Measurements from ENCODE around the gene COA4. TPM values are rescaled to one million over a fixed set of nuclear protein-coding genes. Genes with fewer than 3 reads are reported as not detected.

COA4 gene
- total RNA-seq, 1 experiment from 2014 or later: 97.0 TPM

DNA sequence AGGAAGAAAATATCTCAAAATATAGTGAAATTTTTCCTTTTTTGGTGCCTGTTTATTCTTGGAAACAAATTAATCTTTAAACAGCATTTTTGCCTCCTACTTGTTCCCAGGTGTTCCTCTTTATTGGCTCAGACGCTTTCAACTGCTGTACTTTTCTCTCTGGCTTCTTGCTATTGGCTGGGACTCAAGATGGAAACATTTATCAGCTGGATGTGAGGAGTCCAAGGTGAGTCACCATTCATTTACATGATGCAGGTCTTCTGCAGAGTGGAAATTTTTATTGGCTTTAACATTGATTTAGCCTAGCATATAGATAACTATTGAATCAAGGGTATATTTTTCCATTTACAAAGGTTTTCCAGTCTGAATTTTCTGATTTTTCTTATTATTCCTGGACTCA, 39.8 kb upstream of the COA4 start:
- H3K36me3 ChIP-seq (ENCODE audit: control insufficient read depth in 1 of 2, insufficient read depth in 2 of 2, low read length in 2 of 2): no peaks in the 10 kb centered on the region; a peak in 1 of 4 replicates
- no peak overlapping the region for H3K27ac ChIP-seq (ENCODE audit: low read depth, low read length)
- H3K9me2 ChIP-seq (ENCODE audit: insufficient read depth): no peaks in the 10 kb centered on the region
- ATAC-seq (no peak), DNase-seq (ENCODE audit: low read depth, low spot score) (no peak)
- H3K79me2 ChIP-seq (ENCODE audit: insufficient read depth, low read length): no peaks in the 10 kb centered on the region
- H2AFZ ChIP-seq (ENCODE audit: low read depth, low read length, poor library complexity, severe bottlenecking): no peak overlapping the region
- H3K9me3 ChIP-seq (ENCODE audit: control insufficient read depth in 1 of 2, insufficient read depth in 1 of 2, low read depth in 1 of 2, low read length in 2 of 2): no peaks in the 10 kb centered on the region
- H3K27me3 ChIP-seq (ENCODE audit: insufficient read depth, low read length): no peaks in the 10 kb centered on the region
- ChIA-PET RAD21 (ENCODE audit: low non-redundant PET in 1 of 2, low total read pairs in 2 of 2, uncharacterized antibody in 2 of 2, unreplicated experiment in 2 of 2) (no interaction called here), CTCF (no interaction called here), POLR2A (no interaction called here)
- TF ChIP-seq, protein P1, sequence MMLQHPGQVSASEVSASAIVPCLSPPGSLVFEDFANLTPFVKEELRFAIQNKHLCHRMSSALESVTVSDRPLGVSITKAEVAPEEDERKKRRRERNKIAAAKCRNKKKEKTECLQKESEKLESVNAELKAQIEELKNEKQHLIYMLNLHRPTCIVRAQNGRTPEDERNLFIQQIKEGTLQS (IDR thresholded peaks at IDR 0.05): no peak
- TF ChIP-seq ZNF274 (IDR thresholded peaks at IDR 0.05; ENCODE audit: low read depth, low read length) (no peak), YY1 (IDR thresholded peaks at IDR 0.05; ENCODE audit: extremely low read depth, insufficient replicate concordance, low read depth, low read length) (no peak), ZBTB33 (IDR thresholded peaks at IDR 0.05; ENCODE audit: extremely low read depth, insufficient replicate concordance, low read length) (no peak), ZFX (IDR thresholded peaks at IDR 0.05) (no peak), EGR1 (IDR thresholded peaks at IDR 0.05; ENCODE audit: low read depth) (no peak), SIN3A (IDR thresholded peaks at IDR 0.05; ENCODE audit: low read depth) (no peak)
- H3K4me3 ChIP-seq (replicated peaks in 1 of 2; ENCODE audit: low read depth in 1 of 2, low read length in 2 of 2): no peak overlapping the region
- H3K9ac ChIP-seq (ENCODE audit: low read length): no peak overlapping the region
- no peak overlapping the region for H3K4me2 ChIP-seq (ENCODE audit: low read length)
- no peaks in the 10 kb centered on the region for H3K4me1 ChIP-seq (ENCODE audit: control insufficient read depth in 1 of 2, insufficient read depth in 2 of 2, low read length in 2 of 2)
- no TSS peak for BruUV-seq (replicated peaks)
- no peaks in the 10 kb centered on the region for H4K20me1 ChIP-seq (ENCODE audit: insufficient read depth)
- intact Hi-C loops (cut with micrococcal nuclease): no loop called here

DNA sequence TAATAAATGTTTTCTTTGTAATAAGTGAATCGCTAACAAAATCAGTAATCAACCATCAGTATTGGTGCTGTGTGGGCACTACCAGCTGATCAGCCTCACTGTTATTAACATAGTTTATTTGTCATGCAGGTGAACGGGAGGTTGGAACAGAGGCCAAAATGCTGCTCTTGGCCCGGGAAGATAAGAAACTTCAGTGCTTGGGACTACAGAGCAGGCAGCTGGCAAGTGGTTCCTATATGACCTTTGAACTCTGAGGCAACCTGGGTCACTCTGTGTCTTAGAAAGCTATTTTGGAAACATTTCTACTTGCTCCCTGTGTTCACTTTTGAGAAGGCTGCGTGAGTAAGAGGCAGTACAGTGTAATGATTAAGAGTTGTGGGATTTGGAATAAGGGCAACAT, 37.6 kb upstream of the COA4 start:
- H3K27me3 ChIP-seq (ENCODE audit: insufficient read depth, low read length): no peaks in the 10 kb centered on the region
- ChIA-PET CTCF (no interaction called here), RAD21 (ENCODE audit: low non-redundant PET in 1 of 2, low total read pairs in 2 of 2, uncharacterized antibody in 2 of 2, unreplicated experiment in 2 of 2) (no interaction called here), POLR2A (no interaction called here)
- H3K4me3 ChIP-seq (replicated peaks in 1 of 2; ENCODE audit: low read depth in 1 of 2, low read length in 2 of 2): no peak overlapping the region
- BruUV-seq (replicated peaks): no TSS peak
- H3K9me2 ChIP-seq (ENCODE audit: insufficient read depth): no peaks in the 10 kb centered on the region
- TF ChIP-seq EZH2 (IDR thresholded peaks at IDR 0.05) (no peak), SRF (IDR thresholded peaks at IDR 0.05; ENCODE audit: low read depth) (no peak), CTCF (IDR thresholded peaks at IDR 0.05 in 2 of 3, conservative IDR thresholded peaks at IDR 0.05 in 1 of 3; ENCODE audit: borderline replicate concordance in 1 of 3, insufficient read depth in 1 of 3, low read depth in 2 of 3, low read length in 2 of 3) (no peak), EZH2phosphoT487 (IDR thresholded peaks at IDR 0.05; ENCODE audit: borderline replicate concordance) (no peak)
- H3K4me1 ChIP-seq (ENCODE audit: control insufficient read depth in 1 of 2, insufficient read depth in 2 of 2, low read length in 2 of 2): no peaks in the 10 kb centered on the region
- ATAC-seq (no peak), DNase-seq (ENCODE audit: low read depth, low spot score) (no peak)
- no peaks in the 10 kb centered on the region; a peak in 1 of 4 replicates for H3K36me3 ChIP-seq (ENCODE audit: control insufficient read depth in 1 of 2, insufficient read depth in 2 of 2, low read length in 2 of 2)
- H3K9me3 ChIP-seq (ENCODE audit: control insufficient read depth in 1 of 2, insufficient read depth in 1 of 2, low read depth in 1 of 2, low read length in 2 of 2): no peaks in the 10 kb centered on the region
- H4K20me1 ChIP-seq (ENCODE audit: insufficient read depth): no peaks in the 10 kb centered on the region
- H3K27ac ChIP-seq (ENCODE audit: low read depth, low read length): no peak overlapping the region
- no peaks in the 10 kb centered on the region for H3K79me2 ChIP-seq (ENCODE audit: insufficient read depth, low read length)
- intact Hi-C loops (cut with micrococcal nuclease): no loop called here
- no peak overlapping the region for H3K9ac ChIP-seq (ENCODE audit: low read length)
- no peak overlapping the region for H3K4me2 ChIP-seq (ENCODE audit: low read length)
- H2AFZ ChIP-seq (ENCODE audit: low read depth, low read length, poor library complexity, severe bottlenecking): no peak overlapping the region

Data from HCT116 (cell line).